B cell (primary cell): ENCODE data around the gene HSBP1. TPM values are rescaled to one million over a fixed set of nuclear protein-coding genes. Genes with fewer than 3 reads are reported as not detected.
A peak's percentile ranks its signal among the peaks of the same experiment; 100 is the strongest.

Experiments
- ATAC-seq: fragments of 200-7000 bp; cut with Tn5 transposase; one replicate; pipeline ENCODE4 v1.10.0; 2021; ENCODE audit warnings: low read depth, mild to moderate bottlenecking, moderate number of reproducible peaks, moderate library complexity
- CTCF ChIA-PET: fragments of 350-600 bp; sonication (Branson Sonifier 250); formaldehyde crosslinking; loops from one replicate; lab custom pipeline; 2021; ENCODE audit warnings: antibody characterized with exemption, inconsistent platforms; lab: Charles Lee
- POLR2A ChIA-PET: fragments of 350-600 bp; sonication (Branson Sonifier 250); formaldehyde crosslinking; loops from one replicate; lab custom pipeline; 2021; ENCODE audit warnings: antibody characterized with exemption; lab: Charles Lee
- DNase-seq: peaks from one replicate; pipeline ENCODE4 v3.0.0; 2013
- H2AFZ ChIP-seq: 2 replicates; pipeline ENCODE4 v1.6.1; 2012; ENCODE audit warnings: mild to moderate bottlenecking, low read depth, low read length; ENCODE audit not compliant: insufficient read depth, poor library complexity, severe bottlenecking
- H3K27ac ChIP-seq, 2 donors: 1 replicate in 1 of 2; 2 replicates in 1 of 2; pipeline ENCODE4 v1.5.1; 2012 to 2013; ENCODE audit warnings: low read length in 2 of 2, mild to moderate bottlenecking in 2 of 2, moderate library complexity in 1 of 2
- H3K27me3 ChIP-seq, 4 experiments: fragments of 200-600 bp in 1 of 4; sonication (generic) in 1 of 4; replicated peaks in 1 of 4; 1 replicate in 2 of 4; 2 replicates in 2 of 4; pipeline versions ENCODE4 v1.6.1 to v1.7.0; 2013 to 2016; ENCODE audit warnings: low read length in 3 of 4, mild to moderate bottlenecking in 2 of 4, mixed read lengths in 1 of 4, moderate library complexity in 1 of 4; ENCODE audit not compliant: insufficient read depth in 4 of 4, control insufficient read depth in 3 of 4; ENCODE audit errors: control extremely low read depth in 1 of 4
- H3K36me3 ChIP-seq, 2 experiments: replicated peaks in 1 of 2; 1 replicate in 1 of 2; 2 replicates in 1 of 2; pipeline versions ENCODE4 v1.6.1 to v1.7.1; 2013; ENCODE audit warnings: low read length in 1 of 2; ENCODE audit not compliant: insufficient read depth in 2 of 2, control insufficient read depth in 1 of 2; ENCODE audit errors: control extremely low read depth in 1 of 2, extremely low read depth in 1 of 2
- H3K4me1 ChIP-seq, 2 donors: fragments of 200-600 bp in 1 of 2; sonication (generic) in 1 of 2; 1 replicate in 1 of 2; 2 replicates in 1 of 2; pipeline versions ENCODE4 v1.5.1 to v1.6.1; 2013 to 2017; ENCODE audit warnings: low read length in 2 of 2; ENCODE audit not compliant: control insufficient read depth in 2 of 2, insufficient read depth in 2 of 2
- H3K4me2 ChIP-seq: replicated peaks from 2 replicates; pipeline ENCODE3; 2012; ENCODE audit warnings: mild to moderate bottlenecking, low read depth, low read length; ENCODE audit not compliant: poor library complexity, severe bottlenecking
- H3K4me3 ChIP-seq, 5 experiments: fragments of 200-600 bp in 1 of 5; sonication (generic) in 1 of 5; 1 replicate in 3 of 5; 2 replicates in 2 of 5; pipeline versions ENCODE4 v1.5.1 to v1.7.0; 2011 to 2016; ENCODE audit warnings: low read length in 4 of 5, mild to moderate bottlenecking in 4 of 5, low read depth in 2 of 5, control low read depth in 1 of 5, moderate library complexity in 1 of 5; ENCODE audit not compliant: insufficient read depth in 1 of 5; ENCODE audit errors: control extremely low read depth in 1 of 5, extremely low read depth in 1 of 5
- H3K79me2 ChIP-seq: fragments of 200-600 bp; sonication (generic); one replicate; pipeline ENCODE4 v1.6.0; 2016; ENCODE audit warnings: low read length; ENCODE audit not compliant: control insufficient read depth, insufficient read depth
- H3K9ac ChIP-seq: fragments of 200-600 bp; sonication (generic); 2 replicates; pipeline ENCODE4 v1.6.1; 2017; ENCODE audit warnings: mild to moderate bottlenecking, low read length, moderate library complexity
- H3K9me3 ChIP-seq, 3 donors: one replicate each; pipeline versions ENCODE4 v1.6.1 to v1.7.1; 2013; ENCODE audit warnings: low read length in 2 of 3; ENCODE audit not compliant: control insufficient read depth in 2 of 3, insufficient read depth in 1 of 3; ENCODE audit errors: control extremely low read depth in 1 of 3
- H4K20me1 ChIP-seq: 2 replicates; pipeline ENCODE4 v1.6.0; 2012; ENCODE audit warnings: mild to moderate bottlenecking, low read length; ENCODE audit not compliant: insufficient read depth, control insufficient read depth, poor library complexity, severe bottlenecking
- H3K27ac Mint-ChIP-seq: one replicate; pipeline ENCODE4 v1.8.0; 2021; ENCODE audit warnings: mixed read lengths
- H3K27me3 Mint-ChIP-seq: one replicate; pipeline ENCODE4 v1.8.0; 2021; ENCODE audit warnings: mixed read lengths
- H3K4me1 Mint-ChIP-seq: one replicate; pipeline ENCODE4 v1.8.0; 2021; ENCODE audit warnings: mixed read lengths
- H3K4me3 Mint-ChIP-seq: one replicate; pipeline ENCODE4 v1.8.0; 2021; ENCODE audit warnings: mixed read lengths
- H3K9me3 Mint-ChIP-seq: one replicate; pipeline ENCODE4 v1.8.0; 2022; ENCODE audit warnings: mixed read lengths; ENCODE audit not compliant: insufficient read depth
- EZH2 ChIP-seq: IDR thresholded peaks from 2 replicates; pipeline ENCODE4 v1.6.1; 2012; ENCODE audit warnings: borderline replicate concordance, low read depth, mild to moderate bottlenecking, moderate library complexity, low read length; ENCODE audit not compliant: insufficient read depth, poor library complexity, severe bottlenecking
- WGBS: methylation state at CpG from one replicate; pipeline ENCODE4 v1.1.5; 2013; ENCODE audit warnings: missing lambda C conversion rate; ENCODE audit not compliant: insufficient coverage; 5-methylcytosine and 5-hydroxymethylcytosine counted together
- intact Hi-C: fragments of 100-400 bp; cut with micrococcal nuclease; formaldehyde crosslinking; loops from one replicate; pipeline ENCODE4 v1.10.0; 2022
- polyA plus RNA-seq: library from polyadenylated mRNA; depleted of rRNA; stranded (reverse); fragments of >200 nt; gene quantifications from 2 replicates; pipeline ENCODE4 v1.2.3, GENCODE V29; 2012
- total RNA-seq, 2 donors: library from RNA; stranded (reverse); fragments of 120-200 nt in 1 of 2; gene quantifications; 1 replicate in 1 of 2; 2 replicates in 1 of 2; pipeline versions ENCODE4 v1.2.3 to v1.2.4, GENCODE V29; 2013 to 2022
- TF ChIP-seq, protein P1 (sequence below): fragments of 200-600 bp; IDR thresholded peaks from one replicate; pipeline ENCODE4 v1.8.0; 2022; ENCODE audit warnings: antibody characterized with exemption, mild to moderate bottlenecking

HSBP1 gene
- total and polyA plus RNA-seq, 2 donors (not counting 1 experiment from before 2014, with no cell fraction given), result 4.8 to 39.6 TPM

DNA sequence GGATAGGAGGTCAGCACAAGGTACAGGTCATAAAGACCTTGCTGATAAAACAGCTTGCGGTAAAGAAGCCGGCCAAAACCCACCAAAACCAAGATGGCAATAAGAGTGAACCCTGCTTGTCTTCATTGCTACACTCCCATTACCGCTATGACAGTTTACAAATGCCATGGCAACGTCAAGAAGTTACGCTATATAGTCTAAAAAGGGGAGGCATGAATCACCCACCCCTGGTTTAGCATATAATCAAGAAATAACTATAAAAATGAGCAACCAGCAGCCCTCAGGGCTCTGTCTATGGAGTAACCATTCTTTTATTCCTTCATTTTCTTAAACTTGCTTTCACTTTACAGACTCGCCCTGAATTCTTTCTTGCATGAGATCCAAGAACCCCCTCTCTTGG lies 1.0 kb upstream of the HSBP1 start:
- Histone ChIP-seq H3K9ac (no peak overlapping the region), H2AFZ (peak overlapping the region; percentile 99), H3K4me1 (peaks cover 55 to 57% of the 10 kb centered on the region in 2 donors), H3K79me2 (peaks cover 63% of the 10 kb centered on the region), H3K4me3 (no peak overlapping the region), H4K20me1 (peaks cover 14% of the 10 kb centered on the region), H3K9me3 (peaks cover 0 to 11% (median 0%) of the 10 kb centered on the region in 3 donors), H3K36me3 (peaks cover under 1 to 11% of the 10 kb centered on the region in 2 experiments), H3K27ac (peak overlapping the region; percentile 78 to 91), H3K4me2 (peak overlapping the region; percentile 92), H3K27me3 (no peaks in the 10 kb centered on the region)
- TF ChIP-seq, protein P1, sequence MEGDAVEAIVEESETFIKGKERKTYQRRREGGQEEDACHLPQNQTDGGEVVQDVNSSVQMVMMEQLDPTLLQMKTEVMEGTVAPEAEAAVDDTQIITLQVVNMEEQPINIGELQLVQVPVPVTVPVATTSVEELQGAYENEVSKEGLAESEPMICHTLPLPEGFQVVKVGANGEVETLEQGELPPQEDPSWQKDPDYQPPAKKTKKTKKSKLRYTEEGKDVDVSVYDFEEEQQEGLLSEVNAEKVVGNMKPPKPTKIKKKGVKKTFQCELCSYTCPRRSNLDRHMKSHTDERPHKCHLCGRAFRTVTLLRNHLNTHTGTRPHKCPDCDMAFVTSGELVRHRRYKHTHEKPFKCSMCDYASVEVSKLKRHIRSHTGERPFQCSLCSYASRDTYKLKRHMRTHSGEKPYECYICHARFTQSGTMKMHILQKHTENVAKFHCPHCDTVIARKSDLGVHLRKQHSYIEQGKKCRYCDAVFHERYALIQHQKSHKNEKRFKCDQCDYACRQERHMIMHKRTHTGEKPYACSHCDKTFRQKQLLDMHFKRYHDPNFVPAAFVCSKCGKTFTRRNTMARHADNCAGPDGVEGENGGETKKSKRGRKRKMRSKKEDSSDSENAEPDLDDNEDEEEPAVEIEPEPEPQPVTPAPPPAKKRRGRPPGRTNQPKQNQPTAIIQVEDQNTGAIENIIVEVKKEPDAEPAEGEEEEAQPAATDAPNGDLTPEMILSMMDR, result no peak
- no peak for TF ChIP-seq EZH2
- H3K27me3 Mint-ChIP-seq, result no peaks in the 10 kb centered on the region
- ATAC-seq (no peak), DNase-seq (peak; percentile 15)
- H3K27ac Mint-ChIP-seq, result peak overlapping the region; percentile 98
- CTCF ChIA-PET, result no interaction called here
- H3K4me1 Mint-ChIP-seq, result peaks cover 71% of the 10 kb centered on the region
- intact Hi-C loops, result loop anchor here (1.0 to 10.0 kb wide), 9 partner anchors 20 to 1221 kb away; partner anchors contain the start of genes DNAAF1, HSDL1, KIAA0513 and MEAK7
- peak overlapping the region; percentile 97 for H3K4me3 Mint-ChIP-seq
- 96% methylated on average over 4 of the region's 6 CpGs for WGBS
- POLR2A ChIA-PET, result interaction anchor here (0.6 to 1.1 kb wide), 3 partner anchors 37 to 809 kb away, joined by 3 to 6 read pairs (median 4); no protein-coding TSS in a partner anchor
- H3K9me3 Mint-ChIP-seq, result peaks cover 2% of the 10 kb centered on the region

DNA sequence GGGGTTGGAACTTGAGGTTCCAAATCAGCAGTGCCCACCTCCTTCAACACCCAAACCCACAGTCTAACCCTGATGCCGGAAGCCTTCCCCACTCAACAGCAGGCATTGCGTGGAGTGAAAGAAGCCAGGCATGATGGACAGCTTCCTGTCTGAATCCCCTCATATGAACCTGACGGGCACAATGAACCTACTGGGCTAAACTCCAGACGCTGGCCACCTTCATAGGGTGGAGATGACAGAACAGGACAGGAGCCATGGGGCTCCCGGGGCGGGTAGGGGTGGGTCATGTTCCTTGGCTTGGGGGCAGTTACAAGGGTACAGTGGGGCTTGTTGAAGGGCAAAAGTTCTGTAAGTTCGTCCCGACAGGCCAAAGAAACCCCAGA lies 460 bp upstream of the HSBP1 start:
- H3K4me1 Mint-ChIP-seq, result peaks cover 67% of the 10 kb centered on the region
- Histone ChIP-seq H3K36me3 (peaks cover 2 to 17% of the 10 kb centered on the region in 2 experiments), H3K9me3 (peaks cover 0 to 11% (median 0%) of the 10 kb centered on the region in 3 donors), H3K4me1 (peaks cover 55 to 57% of the 10 kb centered on the region in 2 donors), H4K20me1 (peaks cover 14% of the 10 kb centered on the region), H3K27ac (peak overlapping the region; percentile 78 to 91), H3K4me2 (peak overlapping the region; percentile 92), H3K27me3 (no peaks in the 10 kb centered on the region), H3K4me3 (peak overlapping the region in 3 of 5 experiments; percentile 11 to 93 (median 15)), H3K9ac (peak overlapping the region; percentile 8), H2AFZ (peak overlapping the region; percentile 99), H3K79me2 (peaks cover 61% of the 10 kb centered on the region)
- DNase-seq, result no peak
- peaks cover 2% of the 10 kb centered on the region for H3K9me3 Mint-ChIP-seq
- POLR2A ChIA-PET, result interaction anchor here (0.7 kb wide), 1 partner anchor 369 kb away, joined by 6 read pairs; no protein-coding TSS in a partner anchor
- intact Hi-C loops, result loop anchor here (1.0 to 10.0 kb wide), 9 partner anchors 19 to 1220 kb away; partner anchors contain the start of genes DNAAF1, HSDL1, KIAA0513 and MEAK7
- 86% methylated on average over 2 of the region's 8 CpGs for WGBS
- CTCF ChIA-PET, result interaction anchor here (2.0 kb wide), 1 partner anchor 18 kb away, joined by 11 read pairs; no protein-coding TSS in a partner anchor
- peak overlapping the region; percentile 98 for H3K27ac Mint-ChIP-seq
- no peaks in the 10 kb centered on the region for H3K27me3 Mint-ChIP-seq
- no peak for ATAC-seq
- peak overlapping the region; percentile 97 for H3K4me3 Mint-ChIP-seq
- TF ChIP-seq, protein P1, result no peak
- no peak for TF ChIP-seq EZH2
